ENCODE data around the gene TMEM263.
"Not testable (repeated sequence)": the region's sequence is repeated elsewhere in the genome, so short reads cannot be mapped to it uniquely, and the experiment has no call there.

TMEM263 gene

GRCh38 chr12:106986625-106987389 lies 31.1 kb downstream of the TMEM263 start, which contains the start of gene MTERF2:
MTERF2 (minus strand) TSS chr12:106987146; CDS start chr12:106978714, 8,432 bp downstream.
- peak; percentile 89 for DNase-seq

- DNase-seq: no peak
These were observed 32.1 kb downstream of the TMEM263 start for GRCh38 chr12:106987846-106988245.

- DNase-seq: no peak
These were observed 39.0 kb downstream of the TMEM263 start for GRCh38 chr12:106994579-106995220.

GRCh38 chr12:106996102-106996501 lies 40.4 kb downstream of the TMEM263 start:
- DNase-seq: not testable (repeated sequence)

GRCh38 chr12:106997916-106998315 lies 42.2 kb downstream of the TMEM263 start:
- no peak for DNase-seq

GRCh38 chr12:106999446-106999845 lies 43.7 kb downstream of the TMEM263 start:
- no peak for DNase-seq

- DNase-seq: not testable (repeated sequence)
These were observed 47.0 kb downstream of the TMEM263 start for GRCh38 chr12:107002665-107003064.

GRCh38 chr12:107007411-107007810 lies 51.7 kb downstream of the TMEM263 start:
- no peak for DNase-seq

GRCh38 chr12:107011519-107011918 lies 55.8 kb downstream of the TMEM263 start:
- DNase-seq: no peak

GRCh38 chr12:107012736-107013425 lies 57.2 kb downstream of the TMEM263 start:
- no peak for DNase-seq

- no peak for DNase-seq
These were observed 58.3 kb downstream of the TMEM263 start for GRCh38 chr12:107014055-107014454.

GRCh38 chr12:107017042-107017441 lies 61.3 kb downstream of the TMEM263 start:
- no peak for DNase-seq

- DNase-seq: no peak
These were observed 63.8 kb downstream of the TMEM263 start for GRCh38 chr12:107019546-107019945.
